Dermis blood vessel endothelial cell (primary cell): ENCODE measurements around the gene CPNE1. TPM values are rescaled to one million over a fixed set of nuclear protein-coding genes. Genes with fewer than 3 reads are reported as not detected.

Experiments used
- DNase-seq: peaks from one replicate; pipeline ENCODE4 v3.0.0; 2010
- total RNA-seq: library from RNA; depleted of rRNA; stranded (reverse); fragments of >200 nt; gene quantifications from 2 replicates; pipeline ENCODE4 v1.2.3, GENCODE V29; 2014

The CPNE1 gene
- total RNA-seq, 1 donor from 2014 or later: 159 TPM

GRCh38 chr20:35598476-35598875 lies 66.2 kb downstream of the CPNE1 start:
- DNase-seq: no peak

DNA sequence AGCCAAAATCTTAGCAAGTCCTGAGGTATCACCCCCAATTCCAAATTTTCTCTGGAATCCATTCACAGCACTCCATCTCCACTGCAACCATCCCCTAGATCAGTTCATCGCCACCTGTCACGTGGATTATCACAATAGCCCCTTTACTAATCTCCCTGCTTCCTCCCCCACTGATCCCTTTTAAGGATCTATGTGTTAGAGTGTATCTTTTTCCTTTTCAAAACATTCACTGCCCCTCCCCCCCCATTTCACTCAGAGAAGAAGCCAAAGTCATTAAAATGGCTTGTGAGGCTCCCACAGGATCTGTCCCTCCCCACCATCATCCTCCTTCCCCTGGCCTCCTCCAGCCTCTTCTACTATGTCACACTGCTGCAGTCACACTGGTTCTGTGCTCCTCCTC lies 67.5 kb downstream of the CPNE1 start:
- no peak for DNase-seq

- DNase-seq: no peak
These were observed 68.8 kb downstream of the CPNE1 start for GRCh38 chr20:35595901-35596300.

DNA sequence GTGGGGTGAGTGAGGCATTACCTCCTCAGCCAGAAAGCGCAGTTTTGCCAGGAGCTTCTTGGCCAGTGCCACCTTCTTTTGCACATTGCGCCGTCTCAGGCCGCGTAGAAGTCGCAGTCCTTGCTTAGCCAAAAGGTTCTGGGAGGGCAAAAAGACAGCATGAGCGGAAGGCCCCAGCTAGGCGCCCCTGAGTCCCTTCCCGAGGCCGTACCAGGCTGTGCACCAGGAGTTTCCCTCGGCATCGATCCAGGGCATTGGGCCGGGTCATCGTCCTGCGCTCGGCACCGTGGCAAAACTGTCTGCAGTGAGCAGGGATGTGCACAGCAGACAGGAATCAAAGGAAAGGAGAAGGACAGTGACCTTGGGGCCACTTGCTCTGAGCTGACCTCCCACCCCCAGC lies 69.2 kb downstream of the CPNE1 start:
- no peak for DNase-seq

DNA sequence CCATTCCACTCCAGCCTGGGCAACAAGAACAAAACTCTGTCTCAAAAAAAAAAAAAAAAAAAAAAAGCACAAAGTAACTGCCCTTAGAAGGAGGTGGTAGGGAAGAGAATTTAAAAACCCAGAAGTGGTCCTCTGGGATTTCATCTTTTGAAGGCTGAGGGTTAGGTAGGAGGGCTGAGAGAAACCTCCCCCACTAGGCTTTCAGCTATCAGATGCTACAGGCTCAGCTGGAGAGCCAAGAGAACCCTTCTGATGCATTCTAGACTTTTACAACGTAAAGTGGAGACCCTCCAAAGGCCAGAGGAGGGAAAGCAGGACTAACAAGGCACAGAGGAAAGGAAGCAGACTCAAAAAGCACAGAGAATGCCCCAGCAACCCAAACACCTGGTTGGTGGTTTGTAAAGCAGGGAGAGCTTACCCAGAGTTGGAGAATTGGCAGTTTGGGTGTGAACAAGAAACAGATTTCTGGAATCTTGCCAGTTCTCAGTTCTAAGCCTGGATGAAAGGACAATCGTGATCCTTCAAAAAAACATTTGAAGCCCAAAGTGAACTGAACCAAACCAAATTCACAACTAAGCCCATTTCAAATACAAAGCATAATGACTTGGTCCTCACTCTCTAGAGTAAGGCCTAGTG lies 72.2 kb downstream of the CPNE1 start:
- DNase-seq: no peak

GRCh38 chr20:35588397-35588796 lies 76.3 kb downstream of the CPNE1 start:
- DNase-seq: no peak

DNA sequence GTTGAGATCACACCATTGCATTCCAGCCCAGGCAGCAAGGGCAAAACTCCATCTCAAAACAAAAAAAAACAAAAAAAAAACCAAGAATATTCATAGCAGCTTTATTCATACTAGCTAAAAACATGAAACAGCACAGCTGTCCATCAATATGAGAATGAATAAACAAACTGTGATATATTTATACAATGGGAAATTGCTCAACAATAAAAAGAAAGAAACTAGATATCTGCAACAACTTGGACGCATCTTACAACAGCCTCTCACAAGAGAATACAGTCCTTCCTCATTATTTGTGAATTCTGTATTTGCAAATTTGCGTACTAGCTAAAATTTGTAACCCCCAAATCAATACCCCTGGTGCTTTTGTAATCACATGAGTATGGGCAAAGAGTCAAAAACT lies 77.3 kb downstream of the CPNE1 start:
- no peak for DNase-seq

GRCh38 chr20:35586751-35587425 lies 77.8 kb downstream of the CPNE1 start:
- no peak for DNase-seq

DNA sequence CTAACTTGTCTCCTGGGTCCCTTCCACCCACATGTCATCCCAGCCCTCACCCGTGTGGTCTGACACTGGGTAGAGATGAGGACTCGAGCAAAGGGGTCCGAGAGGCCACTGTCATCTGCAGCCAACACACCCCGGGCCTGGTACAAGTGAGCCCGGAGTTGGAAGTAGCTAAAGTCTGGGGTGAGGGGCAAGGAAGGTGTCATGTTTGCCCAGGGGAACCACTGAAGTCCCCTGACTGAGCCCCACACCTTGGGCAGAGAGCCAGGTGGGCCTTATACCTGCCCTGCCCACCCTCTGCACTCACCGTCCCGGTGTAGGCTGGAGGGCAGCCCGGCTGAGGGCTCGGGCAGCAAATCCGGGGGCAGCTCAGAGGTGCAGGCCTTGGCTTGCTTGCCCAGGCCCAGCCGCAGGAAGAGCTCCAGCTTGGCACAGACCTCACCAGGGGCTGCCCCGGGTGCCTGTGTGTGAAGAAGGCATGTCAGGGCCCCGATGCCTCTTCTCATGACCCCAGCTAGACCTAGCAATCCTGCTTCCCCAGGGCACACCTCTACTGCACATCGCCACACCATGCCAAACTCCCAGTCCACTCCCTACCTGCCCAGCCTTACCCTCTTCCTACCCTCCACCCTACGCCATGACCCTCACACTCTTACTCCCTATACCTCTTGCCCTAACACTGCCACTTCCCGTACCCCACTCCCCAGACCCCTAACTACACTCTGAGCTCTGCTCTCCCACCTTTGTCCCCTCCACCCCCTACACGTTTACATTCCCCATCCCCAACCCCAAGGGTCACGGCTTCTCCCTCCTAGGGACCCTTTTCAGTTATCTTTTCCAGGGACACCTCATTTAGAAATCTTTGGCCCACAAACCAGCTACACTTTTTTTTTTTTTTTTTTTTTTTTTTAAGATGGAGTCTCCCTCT lies 80.8 kb downstream of the CPNE1 start:
- no peak for DNase-seq

- no peak for DNase-seq
These were observed 81.8 kb downstream of the CPNE1 start for GRCh38 chr20:35582741-35583404.

GRCh38 chr20:35582131-35582530 lies 82.6 kb downstream of the CPNE1 start:
- DNase-seq: no peak

- no peak for DNase-seq
These were observed 85.5 kb downstream of the CPNE1 start for GRCh38 chr20:35579196-35579595.

GRCh38 chr20:35578469-35578868 lies 86.2 kb downstream of the CPNE1 start:
- no peak for DNase-seq

DNA sequence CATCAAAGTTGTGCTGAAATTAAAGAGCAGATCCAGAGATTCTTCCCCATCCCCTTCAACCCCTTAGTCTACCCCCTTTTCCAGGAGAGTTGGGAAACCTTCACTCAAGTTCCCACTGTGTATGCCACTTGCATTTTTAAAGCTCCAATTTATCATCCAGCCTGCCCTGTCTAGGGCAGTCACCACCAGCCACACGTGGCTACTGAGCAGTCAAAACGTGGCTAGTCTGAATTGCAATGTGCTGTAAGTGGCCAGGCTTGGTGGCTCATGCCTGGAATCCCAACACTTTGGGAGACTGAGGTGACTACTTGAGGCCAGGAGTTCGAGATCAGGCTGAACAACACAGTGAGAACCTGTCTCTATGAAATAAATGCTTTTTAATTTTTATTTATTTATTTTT lies 87.9 kb downstream of the CPNE1 start:
- DNase-seq: no peak

Other genes starting within 250 kb of the CPNE1 start
- gene GDF5, start 226.7 kb downstream of the CPNE1 start, total RNA-seq: 0.17 and 0.56 TPM in 2 replicates
- gene CEP250, start 209.3 kb downstream of the CPNE1 start, total RNA-seq: 13.4 and 24.2 TPM in 2 replicates
- gene C20orf173, start 135.2 kb downstream of the CPNE1 start, total RNA-seq: not detected in 2 replicates
- gene ERGIC3, start 122.8 kb downstream of the CPNE1 start, total RNA-seq: 256 and 484 TPM in 2 replicates
- gene SPAG4, start 49.1 kb downstream of the CPNE1 start, total RNA-seq: 10.0 and 19.1 TPM in 2 replicates
- 42.5 and 58.1 TPM in 2 replicates for gene RBM12, start within 50 bp of the CPNE1 start, total RNA-seq
- 12.8 and 28.0 TPM in 2 replicates for gene NFS1, start 34.5 kb upstream of the CPNE1 start, total RNA-seq
- gene ROMO1, start 34.5 kb upstream of the CPNE1 start, total RNA-seq: 104 and 241 TPM in 2 replicates
- 250 and 362 TPM in 2 replicates for gene RBM39, start 77.4 kb upstream of the CPNE1 start, total RNA-seq
- 38.4 and 41.5 TPM in 2 replicates for gene PHF20, start 107.1 kb upstream of the CPNE1 start, total RNA-seq